CD4-positive, alpha-beta T cell (primary cell): ENCODE measurements around the gene ABLIM2. TPM values are rescaled to one million over a fixed set of nuclear protein-coding genes. Genes with fewer than 3 reads are reported as not detected.

Source experiments
- ATAC-seq: fragments of 200-7000 bp; cut with Tn5 transposase; one replicate; pipeline ENCODE4 v1.10.0; 2022; ENCODE audit warnings: mild to moderate bottlenecking; ENCODE audit not compliant: poor library complexity
- CTCF ChIA-PET: fragments of 350-600 bp; sonication (Branson Sonifier 250); formaldehyde crosslinking; loops from one replicate; lab custom pipeline; 2021; ENCODE audit warnings: antibody characterized with exemption, inconsistent platforms; lab: Charles Lee
- POLR2A ChIA-PET: fragments of 350-600 bp; sonication (Branson Sonifier 250); formaldehyde crosslinking; loops from one replicate; lab custom pipeline; 2021; ENCODE audit warnings: antibody characterized with exemption, inconsistent platforms; lab: Charles Lee
- DNase-seq, 14 experiments: peaks; one replicate each; pipeline ENCODE4 v3.0.0-alpha.2; 2013 to 2020; ENCODE audit warnings: mixed read lengths in 2 of 14
- H3K27ac ChIP-seq, 2 donors: one replicate each; pipeline versions ENCODE4 v1.5.1 to v1.7.0; 2013; ENCODE audit warnings: low read length in 2 of 2, low read depth in 1 of 2, mild to moderate bottlenecking in 1 of 2
- H3K27me3 ChIP-seq, 2 experiments: 1 replicate in 1 of 2; 2 replicates in 1 of 2; pipeline versions ENCODE4 v1.6.1 to v1.7.0; 2013; ENCODE audit warnings: low read length in 2 of 2, control low read depth in 1 of 2, mild to moderate bottlenecking in 1 of 2, moderate library complexity in 1 of 2; ENCODE audit not compliant: insufficient read depth in 2 of 2, control insufficient read depth in 1 of 2
- H3K36me3 ChIP-seq: one replicate; pipeline ENCODE4 v1.6.1; 2013; ENCODE audit warnings: low read length, control low read depth; ENCODE audit not compliant: insufficient read depth
- H3K4me1 ChIP-seq: one replicate; pipeline ENCODE4 v1.6.1; 2013; ENCODE audit warnings: low read length, control low read depth; ENCODE audit not compliant: insufficient read depth
- H3K4me3 ChIP-seq: one replicate; pipeline ENCODE4 v1.5.1; 2013; ENCODE audit warnings: mild to moderate bottlenecking, low read length, moderate library complexity
- H3K9me3 ChIP-seq, 2 experiments: 1 replicate in 1 of 2; 2 replicates in 1 of 2; pipeline versions ENCODE4 v1.6.1 to v1.7.0; 2013; ENCODE audit warnings: low read length in 2 of 2, mild to moderate bottlenecking in 2 of 2, control low read depth in 1 of 2, moderate library complexity in 1 of 2; ENCODE audit not compliant: control insufficient read depth in 1 of 2, insufficient read depth in 1 of 2
- H3K27ac Mint-ChIP-seq: one replicate; pipeline ENCODE4 v1.8.0; 2020; ENCODE audit warnings: mixed read lengths
- H3K27me3 Mint-ChIP-seq: one replicate; pipeline ENCODE4 v1.8.0; 2021; ENCODE audit warnings: mixed read lengths
- H3K36me3 Mint-ChIP-seq: one replicate; pipeline ENCODE4 v1.8.0; 2021; ENCODE audit warnings: low read depth, mixed read lengths
- H3K4me1 Mint-ChIP-seq: one replicate; pipeline ENCODE4 v1.8.0; 2021; ENCODE audit warnings: low read depth, mixed read lengths
- H3K4me3 Mint-ChIP-seq: one replicate; pipeline ENCODE4 v1.8.0; 2020; ENCODE audit warnings: mild to moderate bottlenecking, mixed read lengths
- H3K9me3 Mint-ChIP-seq: one replicate; pipeline ENCODE4 v1.8.0; 2020; ENCODE audit warnings: mixed read lengths
- CTCF ChIP-seq: fragments of 200-600 bp; IDR thresholded peaks from one replicate; pipeline ENCODE4 v1.8.0; 2022; ENCODE audit warnings: antibody characterized with exemption, mild to moderate bottlenecking
- intact Hi-C, 2 experiments: fragments of 100-400 bp; cut with DNase I in 1 of 2; cut with micrococcal nuclease in 1 of 2; formaldehyde crosslinking; loops; one replicate each; pipeline versions ENCODE4 v1.15.1 to v1.9.0; 2023 to 2025; cut with DNase I, micrococcal nuclease
- total RNA-seq, 174 experiments: library from RNA in 2 of 174; stranded (reverse) in 2 of 174; gene quantifications; one replicate each; pipeline ENCODE4 v1.2.3 and lab custom pipeline; 2021 to 2026

ABLIM2 gene
- total RNA-seq, 2 experiments from 2014 or later: 2.5 to 2.7 TPM

GRCh38 chr4:7988437-7988836, 170.2 kb downstream of the ABLIM2 start:
- Mint-ChIP-seq H3K4me3 (no peak overlapping the region), H3K27me3 (no peaks in the 10 kb centered on the region), H3K9me3 (no peaks in the 10 kb centered on the region), H3K36me3 (no peaks in the 10 kb centered on the region), H3K4me1 (peaks cover 7% of the 10 kb centered on the region), H3K27ac (no peak overlapping the region)
- no peak for ATAC-seq
- no peaks in the 10 kb centered on the region for H3K36me3 ChIP-seq
- no peak overlapping the region for H3K4me3 ChIP-seq
- DNase-seq: no peak
- no peak overlapping the region for H3K27ac ChIP-seq
- no peaks in the 10 kb centered on the region for H3K27me3 ChIP-seq
- intact Hi-C loops: loop anchor here (10.0 kb wide), 2 partner anchors 54 to 794 kb away; partner anchors contain the start of genes AFAP1 (in 1 of the 2) and SORCS2 (in 1 of the 2)
- H3K9me3 ChIP-seq: peaks cover 0 to 3% of the 10 kb centered on the region in 2 experiments
- ChIA-PET POLR2A (no interaction called here), CTCF (interaction anchor here (0.9 to 2.7 kb wide), 3 partner anchors 144 to 186 kb away, joined by 4 to 13 read pairs (median 9); no protein-coding TSS in a partner anchor)
- H3K4me1 ChIP-seq: peaks cover 9% of the 10 kb centered on the region
- no peak for TF ChIP-seq CTCF

DNA sequence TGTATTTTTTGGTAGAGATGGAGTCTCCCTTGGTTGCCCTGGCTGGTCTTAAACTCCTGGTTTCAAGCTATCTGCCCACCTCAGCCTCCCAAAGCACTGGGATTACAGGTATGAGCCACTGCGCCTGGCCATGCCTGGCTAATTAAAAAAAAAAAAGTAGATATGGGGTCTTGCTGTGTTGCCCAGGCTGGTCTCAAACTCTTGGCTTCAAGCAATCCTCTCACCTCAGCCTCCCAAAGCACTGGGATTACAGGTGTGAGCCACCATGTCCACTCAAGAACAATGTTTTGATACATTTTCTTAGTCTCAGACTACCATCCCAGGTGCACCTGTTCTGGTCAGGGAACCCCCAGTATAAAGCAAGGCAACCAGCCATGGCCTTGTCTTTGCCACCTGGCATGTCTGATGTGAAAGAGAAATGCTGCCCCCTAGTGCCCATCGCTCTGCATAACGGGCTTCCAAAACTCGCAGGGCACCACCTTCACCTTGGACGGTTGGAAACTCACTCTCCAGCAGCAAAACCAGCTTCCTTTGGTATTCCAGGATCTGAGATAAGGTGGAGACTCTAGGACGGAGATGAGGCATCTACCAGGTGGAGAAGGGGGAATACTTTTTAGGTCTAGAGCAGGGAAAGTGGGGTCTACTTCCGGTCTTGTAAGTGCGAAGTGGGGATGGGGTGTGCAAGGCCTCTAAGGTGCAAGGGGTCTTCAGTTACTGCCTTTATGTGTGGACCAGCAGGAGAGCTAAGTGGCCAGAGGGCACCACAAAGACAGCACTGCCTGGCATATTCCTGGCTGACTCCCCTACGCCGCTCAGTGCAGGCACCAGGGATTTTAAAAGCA, 171.2 kb downstream of the ABLIM2 start:
- no peaks in the 10 kb centered on the region for H3K36me3 Mint-ChIP-seq
- H3K9me3 ChIP-seq: peaks cover 0 to 3% of the 10 kb centered on the region in 2 experiments
- no peaks in the 10 kb centered on the region for H3K27me3 ChIP-seq
- H3K36me3 ChIP-seq: no peaks in the 10 kb centered on the region
- no peak overlapping the region for H3K27ac ChIP-seq
- peaks cover 9% of the 10 kb centered on the region for H3K4me1 ChIP-seq
- POLR2A ChIA-PET: no interaction called here
- H3K4me3 ChIP-seq: no peak overlapping the region
- no peak overlapping the region for H3K27ac Mint-ChIP-seq
- DNase-seq (peak; percentile 53 to 87 (median 72)), ATAC-seq (peak; percentile 85)
- H3K4me1 Mint-ChIP-seq: peaks cover 7% of the 10 kb centered on the region
- intact Hi-C loops: loop anchor here (1.0 to 10.0 kb wide), 3 partner anchors 53 to 793 kb away; partner anchors contain the start of genes AFAP1 (in 1 of the 2) and SORCS2 (in 1 of the 2)
- CTCF ChIA-PET: interaction anchor here (0.7 to 2.7 kb wide), 7 partner anchors 12 to 185 kb away, joined by 3 to 13 read pairs (median 3); no protein-coding TSS in a partner anchor
- H3K27me3 Mint-ChIP-seq: no peaks in the 10 kb centered on the region
- H3K9me3 Mint-ChIP-seq: no peaks in the 10 kb centered on the region
- no peak overlapping the region for H3K4me3 Mint-ChIP-seq
- peak; percentile 79 for TF ChIP-seq CTCF

DNA sequence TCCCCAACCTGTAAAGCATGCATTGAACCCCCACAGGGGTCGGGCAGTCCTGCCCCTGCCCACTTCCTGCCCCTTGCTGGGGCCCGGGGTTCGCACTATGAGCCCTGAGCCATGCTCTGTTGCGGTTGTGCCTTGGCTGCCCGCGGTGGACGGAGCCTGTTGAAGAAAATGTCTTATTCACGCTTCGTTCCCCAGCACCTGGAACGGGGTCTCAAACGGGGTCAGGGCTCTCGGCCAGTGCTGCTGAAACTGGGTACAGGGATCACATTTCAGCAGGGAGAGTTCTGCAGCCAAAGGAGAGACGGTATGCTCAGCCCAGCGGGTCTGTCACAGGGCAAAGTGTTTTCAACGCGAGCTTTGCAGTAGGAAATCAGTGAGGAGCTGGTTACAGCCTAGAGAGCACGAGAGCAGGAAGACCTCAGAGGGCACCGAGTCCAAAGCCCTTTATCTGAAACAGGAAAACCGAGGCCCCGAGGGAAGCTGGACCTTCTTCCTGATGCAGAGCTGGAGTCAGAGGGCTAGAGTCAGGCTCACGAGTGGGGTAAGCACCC, 172.6 kb downstream of the ABLIM2 start:
- TF ChIP-seq CTCF: no peak
- Mint-ChIP-seq H3K27ac (no peak overlapping the region), H3K27me3 (no peaks in the 10 kb centered on the region), H3K9me3 (no peaks in the 10 kb centered on the region), H3K36me3 (no peaks in the 10 kb centered on the region), H3K4me3 (no peak overlapping the region), H3K4me1 (peaks cover 7% of the 10 kb centered on the region)
- Histone ChIP-seq H3K27ac (no peak overlapping the region), H3K4me1 (peaks cover 9% of the 10 kb centered on the region), H3K27me3 (no peaks in the 10 kb centered on the region), H3K9me3 (peaks cover 0 to 3% of the 10 kb centered on the region in 2 experiments), H3K4me3 (no peak overlapping the region), H3K36me3 (no peaks in the 10 kb centered on the region)
- intact Hi-C loops: loop anchor here (10.0 kb wide), 2 partner anchors 51 to 791 kb away; partner anchors contain the start of genes AFAP1 (in 1 of the 2) and SORCS2 (in 1 of the 2)
- CTCF ChIA-PET: interaction anchor here (1.0 to 1.7 kb wide), 2 partner anchors 181 to 184 kb away, joined by 3 to 5 read pairs; no protein-coding TSS in a partner anchor
- DNase-seq (no peak), ATAC-seq (no peak)
- POLR2A ChIA-PET: no interaction called here
